ENCODE data around the gene LRRC1.

Gene LRRC1

DNA sequence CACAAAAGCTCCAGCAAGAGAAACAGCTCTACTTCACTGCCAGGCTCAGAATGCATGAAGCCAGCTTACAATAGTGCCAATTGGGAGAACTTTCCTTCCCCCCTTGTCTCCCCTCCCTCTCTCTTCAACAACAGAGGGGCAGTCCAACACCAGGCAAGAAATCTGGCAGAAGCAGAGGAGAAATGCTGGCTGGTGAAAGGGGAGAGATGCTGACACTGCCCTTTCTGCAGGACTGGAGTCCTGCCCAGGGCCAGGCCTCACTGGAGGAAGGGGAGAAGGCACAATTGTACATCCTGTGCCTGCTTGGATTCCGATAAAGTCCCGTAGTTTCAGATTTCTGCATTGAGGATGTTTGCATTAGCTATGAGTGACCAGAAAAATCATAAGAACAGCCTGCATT is 148.6 kb downstream of the LRRC1 start:
- no peak for DNase-seq (ENCODE audit: low spot score)
- TF ChIP-seq, protein P1, sequence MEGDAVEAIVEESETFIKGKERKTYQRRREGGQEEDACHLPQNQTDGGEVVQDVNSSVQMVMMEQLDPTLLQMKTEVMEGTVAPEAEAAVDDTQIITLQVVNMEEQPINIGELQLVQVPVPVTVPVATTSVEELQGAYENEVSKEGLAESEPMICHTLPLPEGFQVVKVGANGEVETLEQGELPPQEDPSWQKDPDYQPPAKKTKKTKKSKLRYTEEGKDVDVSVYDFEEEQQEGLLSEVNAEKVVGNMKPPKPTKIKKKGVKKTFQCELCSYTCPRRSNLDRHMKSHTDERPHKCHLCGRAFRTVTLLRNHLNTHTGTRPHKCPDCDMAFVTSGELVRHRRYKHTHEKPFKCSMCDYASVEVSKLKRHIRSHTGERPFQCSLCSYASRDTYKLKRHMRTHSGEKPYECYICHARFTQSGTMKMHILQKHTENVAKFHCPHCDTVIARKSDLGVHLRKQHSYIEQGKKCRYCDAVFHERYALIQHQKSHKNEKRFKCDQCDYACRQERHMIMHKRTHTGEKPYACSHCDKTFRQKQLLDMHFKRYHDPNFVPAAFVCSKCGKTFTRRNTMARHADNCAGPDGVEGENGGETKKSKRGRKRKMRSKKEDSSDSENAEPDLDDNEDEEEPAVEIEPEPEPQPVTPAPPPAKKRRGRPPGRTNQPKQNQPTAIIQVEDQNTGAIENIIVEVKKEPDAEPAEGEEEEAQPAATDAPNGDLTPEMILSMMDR (conservative IDR thresholded peaks at IDR 0.05; ENCODE audit: low read depth), result no peak
- ChIA-PET CTCF (interaction anchor here (0.6 kb wide), 2 partner anchors 78 to 226 kb away, joined by 3 to 4 read pairs; no protein-coding TSS in a partner anchor), POLR2A (ENCODE audit: low non-redundant PET) (no interaction called here)
- H3K27ac ChIP-seq, result no peak overlapping the region

DNA sequence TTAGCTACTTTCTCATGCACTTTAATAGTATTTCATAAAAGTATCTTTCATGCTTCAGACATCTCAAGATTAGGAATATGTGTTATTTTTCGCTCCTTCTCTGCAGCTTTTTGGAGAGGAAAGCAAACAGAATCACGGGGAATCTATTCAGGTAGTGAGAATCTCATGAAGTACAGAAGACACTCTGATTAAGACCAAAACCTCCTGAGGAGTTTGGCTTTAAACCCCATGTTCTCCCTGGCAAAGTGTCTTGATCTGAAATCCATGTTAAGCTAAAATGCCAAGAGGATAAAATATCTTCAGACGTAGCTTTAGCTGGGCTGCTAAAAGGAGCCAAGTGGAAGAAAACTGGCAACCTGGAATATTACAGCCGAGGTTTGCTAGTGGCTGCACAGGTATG is 149.3 kb downstream of the LRRC1 start:
- ChIA-PET POLR2A (ENCODE audit: low non-redundant PET) (no interaction called here), CTCF (interaction anchor here (0.6 to 2.0 kb wide), 2 partner anchors 12 to 79 kb away, joined by 4 to 7 read pairs; no protein-coding TSS in a partner anchor)
- TF ChIP-seq, protein P1 (conservative IDR thresholded peaks at IDR 0.05; ENCODE audit: low read depth), result no peak
- DNase-seq (ENCODE audit: low spot score), result no peak
- no peak overlapping the region for H3K27ac ChIP-seq

DNA sequence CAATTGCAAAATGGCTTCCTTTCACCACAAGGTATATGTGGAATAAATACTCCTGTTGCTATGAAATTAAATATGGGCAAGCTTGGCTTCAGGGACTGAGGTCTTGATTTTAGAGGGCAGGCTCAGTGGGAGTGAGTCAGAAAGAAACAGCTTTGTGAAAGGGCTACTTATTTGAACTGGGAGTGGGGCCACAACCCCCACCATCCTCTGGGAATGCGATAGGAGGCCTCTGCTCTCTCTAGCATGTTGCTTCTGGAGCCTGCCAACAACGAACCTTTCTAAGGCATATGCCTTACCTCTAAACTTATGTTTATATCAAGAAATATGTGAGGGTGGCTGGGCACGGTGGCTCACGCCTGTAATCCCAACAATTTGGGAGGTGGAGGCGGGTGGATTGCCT is 149.7 kb downstream of the LRRC1 start:
- CTCF ChIA-PET, result interaction anchor here (0.7 to 2.0 kb wide), 2 partner anchors 11 to 327 kb away, joined by 5 to 7 read pairs; no protein-coding TSS in a partner anchor
- TF ChIP-seq, protein P1 (conservative IDR thresholded peaks at IDR 0.05; ENCODE audit: low read depth), result no peak
- H3K27ac ChIP-seq, result no peak overlapping the region
- POLR2A ChIA-PET (ENCODE audit: low non-redundant PET), result no interaction called here
- DNase-seq (ENCODE audit: low spot score), result no peak

DNA sequence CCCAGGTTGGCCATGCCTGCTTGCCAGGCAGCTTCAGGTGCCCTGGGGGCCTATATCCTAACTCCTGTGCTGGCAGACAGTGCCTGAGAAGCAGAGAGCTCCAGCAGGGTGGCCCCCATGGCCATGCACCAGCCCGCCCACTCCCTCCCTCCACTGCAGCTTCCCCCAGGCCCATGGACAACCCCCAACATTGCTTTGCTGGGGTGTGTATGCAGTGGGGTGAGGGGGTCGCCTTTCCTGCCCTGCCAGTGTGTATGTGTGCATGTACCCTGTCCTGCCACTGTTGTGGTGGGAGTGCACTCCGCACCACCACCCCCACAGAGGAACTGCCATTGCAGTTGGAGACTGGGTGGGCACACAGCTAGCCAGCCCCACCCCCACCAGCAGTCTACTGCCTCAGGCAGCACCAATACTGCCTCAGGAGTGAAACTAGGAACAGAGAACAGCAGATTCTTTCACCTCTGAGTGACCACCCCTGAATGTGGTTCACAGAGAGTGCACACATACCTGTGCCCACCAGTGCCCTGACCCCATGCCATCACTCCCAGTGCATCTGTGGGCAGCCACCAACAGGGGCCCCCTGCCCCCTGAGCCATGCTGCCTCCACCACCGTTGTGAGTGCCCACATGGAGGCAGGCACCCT is 151.1 kb downstream of the LRRC1 start:
- TF ChIP-seq, protein P1 (conservative IDR thresholded peaks at IDR 0.05; ENCODE audit: low read depth), result no peak
- ChIA-PET POLR2A (ENCODE audit: low non-redundant PET) (no interaction called here), CTCF (interaction anchor here (1.5 to 2.0 kb wide), 2 partner anchors 10 to 220 kb away, joined by 3 to 7 read pairs; no protein-coding TSS in a partner anchor)
- no peak for DNase-seq (ENCODE audit: low spot score)
- no peak overlapping the region for H3K27ac ChIP-seq

DNA sequence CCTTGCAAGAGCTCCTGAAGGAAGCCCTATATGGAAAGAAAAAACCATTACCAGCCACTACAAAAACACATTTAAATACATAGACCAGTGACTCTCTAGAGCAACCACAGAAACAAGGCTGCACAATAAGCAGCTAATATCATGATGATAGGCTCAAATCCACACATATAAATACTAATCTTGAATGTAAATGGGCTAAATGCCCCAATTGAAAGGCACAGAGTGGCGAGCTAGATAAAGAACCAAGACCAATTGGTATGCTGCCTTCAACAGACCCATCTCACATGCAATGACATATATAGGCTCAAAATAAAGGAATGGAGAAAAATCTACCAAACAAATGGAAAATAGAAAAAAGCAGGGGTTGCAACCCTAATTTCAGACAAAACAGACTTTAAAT is 153.0 kb downstream of the LRRC1 start:
- TF ChIP-seq, protein P1 (conservative IDR thresholded peaks at IDR 0.05; ENCODE audit: low read depth), result no peak
- no peak overlapping the region for H3K27ac ChIP-seq
- ChIA-PET POLR2A (ENCODE audit: low non-redundant PET) (no interaction called here), CTCF (interaction anchor here (0.7 kb wide), 1 partner anchor 158 kb away, joined by 4 read pairs; no protein-coding TSS in a partner anchor)
- DNase-seq (ENCODE audit: low spot score), result no peak

DNA sequence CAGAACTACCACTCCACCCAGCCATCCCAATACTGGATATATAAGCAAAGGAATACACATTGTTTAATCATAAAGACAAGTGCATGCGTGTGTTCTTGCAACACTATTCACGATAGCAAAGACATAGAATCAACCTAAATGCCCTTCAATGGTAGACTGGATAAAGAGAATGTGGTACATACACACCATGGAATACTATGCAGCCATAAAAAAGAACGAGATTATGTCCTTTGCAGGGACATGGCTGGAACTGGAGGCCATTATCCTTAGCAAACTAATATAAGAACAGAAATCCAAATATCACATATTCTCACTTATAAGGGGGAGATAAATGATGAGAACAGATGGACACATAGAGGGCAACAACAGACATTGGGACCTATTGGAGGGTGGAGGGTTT is 156.6 kb downstream of the LRRC1 start:
- TF ChIP-seq, protein P1 (conservative IDR thresholded peaks at IDR 0.05; ENCODE audit: low read depth), result no peak
- CTCF ChIA-PET, result interaction anchor here (0.7 kb wide), 1 partner anchor 716 kb away, joined by 3 read pairs; no protein-coding TSS in a partner anchor
- no peak for DNase-seq (ENCODE audit: low spot score)
- no peak overlapping the region for H3K27ac ChIP-seq
- POLR2A ChIA-PET (ENCODE audit: low non-redundant PET), result no interaction called here
